Peyer's patch (tissue), 4 donors: ENCODE measurements around the gene ZDHHC21. TPM values are rescaled to one million over a fixed set of nuclear protein-coding genes. Genes with fewer than 3 reads are reported as not detected.

Experiments used
- DNase-seq, 3 donors: peaks; one replicate each; pipeline ENCODE4 v3.0.0-alpha.2; 2017 to 2019
- H3K27ac ChIP-seq, 4 donors: fragments of 200-600 bp; sonication (generic); one replicate each; pipeline ENCODE4 v1.5.1; 2016 to 2019
- H3K27me3 ChIP-seq, 2 donors: fragments of 200-600 bp; sonication (generic); one replicate each; pipeline ENCODE4 v1.5.1; 2019
- H3K36me3 ChIP-seq, 3 donors: fragments of 200-600 bp; sonication (generic); one replicate each; pipeline ENCODE4 v1.5.1; 2016 to 2019
- H3K4me1 ChIP-seq, 4 donors: fragments of 200-600 bp; sonication (generic); one replicate each; pipeline ENCODE4 v1.5.1; 2016 to 2019
- H3K4me3 ChIP-seq, 4 donors: fragments of 200-600 bp; sonication (generic); 1 replicate in 3 of 4; 2 replicates in 1 of 4; pipeline ENCODE4 v1.5.1; 2016 to 2019; ENCODE audit warnings: mild to moderate bottlenecking in 1 of 4
- H3K9me3 ChIP-seq, 4 donors: fragments of 200-600 bp; sonication (generic); one replicate each; pipeline ENCODE4 v1.5.1; 2016 to 2019; ENCODE audit warnings: mild to moderate bottlenecking in 1 of 4
- CTCF ChIP-seq, 6 experiments: fragments of 450-650 bp in 4 of 6; fragments of 200-600 bp in 2 of 6; sonication (generic) in 1 of 6; IDR thresholded peaks; one replicate each; pipeline ENCODE4 v1.5.1; 2017 to 2019; ENCODE audit warnings: antibody characterized with exemption in 6 of 6, mild to moderate bottlenecking in 3 of 6, moderate library complexity in 1 of 6
- POLR2A ChIP-seq, 2 donors: fragments of 450-650 bp; IDR thresholded peaks; one replicate each; pipeline ENCODE4 v1.5.1; 2017; ENCODE audit warnings: antibody characterized with exemption in 2 of 2, mild to moderate bottlenecking in 2 of 2, moderate library complexity in 2 of 2
- total RNA-seq, 4 donors: library from RNA; depleted of rRNA; stranded (reverse); fragments of >200 nt; gene quantifications; one replicate each; pipeline ENCODE4 v1.1.0, GENCODE V29; 2016

Gene ZDHHC21
- total RNA-seq, 4 donors from 2014 or later: 12.4 to 52.5 (median 38.2) TPM

- TF ChIP-seq POLR2A (IDR thresholded peaks at IDR 0.05): no peak
- no peak for TF ChIP-seq CTCF (IDR thresholded peaks at IDR 0.05)
- H3K4me1 ChIP-seq: no peaks in the 10 kb centered on the region
- H3K27ac ChIP-seq: no peak overlapping the region
- no peak for DNase-seq
- H3K4me3 ChIP-seq: no peak overlapping the region
- no peaks in the 10 kb centered on the region for H3K9me3 ChIP-seq
- H3K27me3 ChIP-seq: no peaks in the 10 kb centered on the region
- H3K36me3 ChIP-seq: no peaks in the 10 kb centered on the region
Measured at GRCh38 chr9:14723301-14723700, 30.1 kb upstream of the ZDHHC21 start.

GRCh38 chr9:14722391-14723035, 29.3 kb upstream of the ZDHHC21 start, which contains the start of gene CER1:
CER1 (minus strand) TSS chr9:14722733; CDS start chr9:14722672, 61 bp downstream.
- Histone ChIP-seq H3K4me3 (no peak within 1 kb of the TSS), H3K27ac (no peak within 1 kb of the TSS), H3K9me3 (no peaks in the 10 kb centered on the region), H3K36me3 (no peaks in the 10 kb centered on the region), H3K4me1 (no peaks in the 10 kb centered on the region), H3K27me3 (no peaks in the 10 kb centered on the region)
- no peak for DNase-seq
- TF ChIP-seq POLR2A (IDR thresholded peaks at IDR 0.05) (no peak), CTCF (IDR thresholded peaks at IDR 0.05) (no peak)

- DNase-seq: no peak
- Histone ChIP-seq H3K27ac (no peak overlapping the region), H3K36me3 (no peaks in the 10 kb centered on the region), H3K4me1 (no peaks in the 10 kb centered on the region), H3K9me3 (no peaks in the 10 kb centered on the region), H3K27me3 (no peaks in the 10 kb centered on the region), H3K4me3 (no peak overlapping the region)
- TF ChIP-seq POLR2A (IDR thresholded peaks at IDR 0.05) (no peak), CTCF (IDR thresholded peaks at IDR 0.05) (no peak)
Measured at GRCh38 chr9:14719231-14719923, 26.1 kb upstream of the ZDHHC21 start.

GRCh38 chr9:14715102-14715501, 21.9 kb upstream of the ZDHHC21 start:
- no peak overlapping the region for H3K27ac ChIP-seq
- H3K36me3 ChIP-seq: no peaks in the 10 kb centered on the region
- H3K9me3 ChIP-seq: no peaks in the 10 kb centered on the region
- H3K4me3 ChIP-seq: no peak overlapping the region
- H3K27me3 ChIP-seq: no peaks in the 10 kb centered on the region
- TF ChIP-seq POLR2A (IDR thresholded peaks at IDR 0.05) (no peak), CTCF (IDR thresholded peaks at IDR 0.05) (no peak)
- H3K4me1 ChIP-seq: no peaks in the 10 kb centered on the region
- no peak for DNase-seq

GRCh38 chr9:14713187-14713767, 20.0 kb upstream of the ZDHHC21 start:
- H3K9me3 ChIP-seq: no peaks in the 10 kb centered on the region
- H3K36me3 ChIP-seq: no peaks in the 10 kb centered on the region
- no peaks in the 10 kb centered on the region for H3K27me3 ChIP-seq
- no peak for DNase-seq
- H3K4me3 ChIP-seq: no peak overlapping the region
- no peak overlapping the region for H3K27ac ChIP-seq
- H3K4me1 ChIP-seq: no peaks in the 10 kb centered on the region
- TF ChIP-seq CTCF (IDR thresholded peaks at IDR 0.05) (no peak), POLR2A (IDR thresholded peaks at IDR 0.05) (no peak)
